ENCODE results near the gene SMIM17.

GRCh38 chr19:56594446-56594782 is 48.5 kb upstream of the SMIM17 start:
- TF ChIP-seq POLR2AphosphoS5 (IDR thresholded peaks at IDR 0.05; ENCODE audit: low read depth, low read length): no peak
- TF ChIP-seq CHD2 (IDR thresholded peaks at IDR 0.05; ENCODE audit: low read length, partially characterized antibody): no peak
- no peak for TF ChIP-seq CTCF (IDR thresholded peaks at IDR 0.05)
- no peak for TF ChIP-seq FOXJ3 (CRISPR knock-in tag; IDR thresholded peaks at IDR 0.05)
- TF ChIP-seq RAD21 (IDR thresholded peaks at IDR 0.05; ENCODE audit: low read length): no peak
- no peak for TF ChIP-seq SIN3A (IDR thresholded peaks at IDR 0.05; ENCODE audit: borderline replicate concordance, low read depth, low read length)

Data from SK-N-SH (cell line).